ENCODE results near the gene ATP6V1B1. TPM values are rescaled to one million over a fixed set of nuclear protein-coding genes. Genes with fewer than 3 reads are reported as not detected.
"Not testable (repeated sequence)": the region's sequence is repeated elsewhere in the genome, so short reads cannot be mapped to it uniquely, and the experiment has no call there.

The ATP6V1B1 gene
- total RNA-seq, 2 experiments from 2014 or later, result not detected

GRCh38 chr2:70994699-70995425 is 59.2 kb downstream of the ATP6V1B1 start, which contains the start of gene TEX261:
TEX261 (minus strand) TSS chr2:70994873; CDS start chr2:70994757, 116 bp downstream.
- TF ChIP-seq, protein P1, sequence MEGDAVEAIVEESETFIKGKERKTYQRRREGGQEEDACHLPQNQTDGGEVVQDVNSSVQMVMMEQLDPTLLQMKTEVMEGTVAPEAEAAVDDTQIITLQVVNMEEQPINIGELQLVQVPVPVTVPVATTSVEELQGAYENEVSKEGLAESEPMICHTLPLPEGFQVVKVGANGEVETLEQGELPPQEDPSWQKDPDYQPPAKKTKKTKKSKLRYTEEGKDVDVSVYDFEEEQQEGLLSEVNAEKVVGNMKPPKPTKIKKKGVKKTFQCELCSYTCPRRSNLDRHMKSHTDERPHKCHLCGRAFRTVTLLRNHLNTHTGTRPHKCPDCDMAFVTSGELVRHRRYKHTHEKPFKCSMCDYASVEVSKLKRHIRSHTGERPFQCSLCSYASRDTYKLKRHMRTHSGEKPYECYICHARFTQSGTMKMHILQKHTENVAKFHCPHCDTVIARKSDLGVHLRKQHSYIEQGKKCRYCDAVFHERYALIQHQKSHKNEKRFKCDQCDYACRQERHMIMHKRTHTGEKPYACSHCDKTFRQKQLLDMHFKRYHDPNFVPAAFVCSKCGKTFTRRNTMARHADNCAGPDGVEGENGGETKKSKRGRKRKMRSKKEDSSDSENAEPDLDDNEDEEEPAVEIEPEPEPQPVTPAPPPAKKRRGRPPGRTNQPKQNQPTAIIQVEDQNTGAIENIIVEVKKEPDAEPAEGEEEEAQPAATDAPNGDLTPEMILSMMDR (IDR thresholded peaks at IDR 0.05), result no peak
- peaks cover 42% of the 10 kb centered on the region for H3K36me3 Mint-ChIP-seq (ENCODE audit: low read depth)
- peak within 1 kb of the TSS; percentile 90 for H3K4me3 ChIP-seq (ENCODE audit: low read length)
- H3K4me1 Mint-ChIP-seq (ENCODE audit: low read depth), result peaks cover 37% of the 10 kb centered on the region
- no peaks in the 10 kb centered on the region for H3K9me3 Mint-ChIP-seq
- H3K36me3 ChIP-seq (ENCODE audit: insufficient read depth, low read length), result peaks cover 24% of the 10 kb centered on the region
- DNase-seq, result peak; percentile 78 to 95 (median 89)
- peak within 1 kb of the TSS; percentile 99 for H3K4me3 Mint-ChIP-seq
- H3K4me1 ChIP-seq (ENCODE audit: insufficient read depth, low read length), result peaks cover 33% of the 10 kb centered on the region
- no peaks in the 10 kb centered on the region for H3K9me3 ChIP-seq (ENCODE audit: control insufficient read depth in 1 of 2, insufficient read depth in 1 of 2, low read length in 2 of 2)
- no peaks in the 10 kb centered on the region for H3K27me3 ChIP-seq (ENCODE audit: control insufficient read depth in 1 of 2, insufficient read depth in 2 of 2, low read length in 2 of 2)
- no peaks in the 10 kb centered on the region for H3K27me3 Mint-ChIP-seq
- POLR2A ChIA-PET, result interaction anchor here (1.1 kb wide), 1 partner anchor 1307 kb away, joined by 3 read pairs; no protein-coding TSS in a partner anchor
- H3K27ac ChIP-seq (ENCODE audit: low read depth in 1 of 2, low read length in 2 of 2), result peak within 1 kb of the TSS; percentile 35 to 62
- H3K27ac Mint-ChIP-seq, result peak within 1 kb of the TSS; percentile 90
- CTCF ChIA-PET, result interaction anchor here (1.0 to 1.9 kb wide), 5 partner anchors 10 to 76 kb away, joined by 3 to 7 read pairs (median 5); no protein-coding TSS in a partner anchor
- intact Hi-C loops (cut with DNase I, micrococcal nuclease), result loop anchor here (1.0 to 10.0 kb wide), 8 partner anchors 10 to 693 kb away; partner anchors contain the start of genes FAM136A (in 1 of the 2), MCEE (in 1 of the 2), MPHOSPH10 (in 1 of the 2) and NAGK (in 1 of the 2)
- peak; percentile 92 for ATAC-seq (ENCODE audit: poor library complexity)

DNA sequence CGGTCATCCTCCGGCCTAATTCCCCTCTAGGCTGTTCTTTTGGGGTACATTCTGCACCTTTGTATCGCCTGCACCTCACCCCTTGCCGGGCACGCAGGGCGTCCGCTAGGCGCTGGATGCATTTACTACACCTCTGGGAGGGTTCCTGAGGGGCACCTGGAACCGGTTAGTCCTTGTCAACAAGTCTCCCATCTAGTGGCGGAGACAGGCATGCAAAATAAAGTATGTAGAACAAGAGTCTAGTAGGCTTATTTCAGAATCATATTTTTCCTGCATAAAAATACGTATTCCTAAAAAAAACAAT is 59.7 kb downstream of the ATP6V1B1 start:
- CTCF ChIA-PET, result interaction anchor here (1.9 kb wide), 1 partner anchor 12 kb away, joined by 5 read pairs; no protein-coding TSS in a partner anchor
- no peaks in the 10 kb centered on the region for H3K9me3 Mint-ChIP-seq

DNA sequence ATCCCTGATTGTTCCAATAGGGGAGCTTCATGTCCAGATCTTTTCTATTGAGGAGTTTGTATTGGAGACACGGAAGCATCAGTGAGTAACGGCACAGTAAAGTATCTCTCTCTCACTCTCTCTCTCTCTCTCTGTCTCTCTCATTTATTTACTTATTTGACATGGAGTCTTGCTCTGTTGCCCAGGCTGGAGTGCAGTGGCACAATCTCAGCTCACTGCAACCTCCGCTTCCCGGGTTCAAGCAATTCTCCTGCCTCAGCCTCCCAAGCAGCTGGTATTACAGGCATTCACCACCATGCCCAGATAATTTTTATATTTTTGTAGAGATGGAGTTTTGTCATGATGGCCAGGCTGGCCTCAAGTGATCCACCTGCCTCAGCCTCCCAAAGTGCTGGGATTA is 63.2 kb downstream of the ATP6V1B1 start:
- intact Hi-C loops (cut with DNase I, micrococcal nuclease), result loop anchor here (5.0 to 10.0 kb wide), 3 partner anchors 226 to 697 kb away; partner anchors contain the start of genes FAM136A (in 1 of the 2), PAIP2B (in 1 of the 2) and ZNF638 (in 1 of the 2)
- H3K27ac Mint-ChIP-seq; H3K27me3 ChIP-seq (ENCODE audit: control insufficient read depth in 1 of 2, insufficient read depth in 2 of 2, low read length in 2 of 2); H3K9me3 Mint-ChIP-seq; H3K9me3 ChIP-seq (ENCODE audit: control insufficient read depth in 1 of 2, insufficient read depth in 1 of 2, low read length in 2 of 2); H3K36me3 Mint-ChIP-seq (ENCODE audit: low read depth); DNase-seq; H3K36me3 ChIP-seq (ENCODE audit: insufficient read depth, low read length); ATAC-seq (ENCODE audit: poor library complexity); H3K27me3 Mint-ChIP-seq; H3K27ac ChIP-seq (ENCODE audit: low read depth in 1 of 2, low read length in 2 of 2); H3K4me3 ChIP-seq (ENCODE audit: low read length): not testable (repeated sequence)
- peak overlapping the region; percentile 7 for H3K4me3 Mint-ChIP-seq
- ChIA-PET CTCF (interaction anchor here (1.1 kb wide), 1 partner anchor 14 kb away, joined by 8 read pairs; no protein-coding TSS in a partner anchor), POLR2A (interaction anchor here (0.7 kb wide), 1 partner anchor 1182 kb away, joined by 4 read pairs; no protein-coding TSS in a partner anchor)
- peaks cover 24% of the 10 kb centered on the region for H3K4me1 ChIP-seq (ENCODE audit: insufficient read depth, low read length)
- peaks cover 24% of the 10 kb centered on the region for H3K4me1 Mint-ChIP-seq (ENCODE audit: low read depth)

More for the DNA sequence above, 59.7 kb downstream of the ATP6V1B1 start:
- H3K36me3 ChIP-seq (ENCODE audit: insufficient read depth, low read length), result peaks cover 18% of the 10 kb centered on the region
- peak overlapping the region in 1 of 2 donors; percentile 26 for H3K27ac ChIP-seq (ENCODE audit: low read depth in 1 of 2, low read length in 2 of 2)
- intact Hi-C loops (cut with DNase I, micrococcal nuclease), result loop anchor here (1.0 to 10.0 kb wide), 7 partner anchors 10 to 693 kb away; partner anchors contain the start of genes FAM136A (in 1 of the 2), MCEE (in 1 of the 2), MPHOSPH10 (in 1 of the 2) and PAIP2B (in 1 of the 2)
- peak; percentile 61 for ATAC-seq (ENCODE audit: poor library complexity)
- H3K27ac Mint-ChIP-seq, result peak overlapping the region; percentile 90
- peaks cover 37% of the 10 kb centered on the region for H3K36me3 Mint-ChIP-seq (ENCODE audit: low read depth)
- POLR2A ChIA-PET, result interaction anchor here (1.3 kb wide), 1 partner anchor 11 kb away, joined by 3 read pairs; no protein-coding TSS in a partner anchor
- H3K27me3 Mint-ChIP-seq, result no peaks in the 10 kb centered on the region
- no peaks in the 10 kb centered on the region for H3K9me3 ChIP-seq (ENCODE audit: control insufficient read depth in 1 of 2, insufficient read depth in 1 of 2, low read length in 2 of 2)
- H3K4me3 Mint-ChIP-seq, result peak overlapping the region; percentile 99
- DNase-seq, result peak; percentile 33 to 84 (median 51)
- H3K4me1 Mint-ChIP-seq (ENCODE audit: low read depth), result peaks cover 37% of the 10 kb centered on the region
- H3K4me3 ChIP-seq (ENCODE audit: low read length), result peak overlapping the region; percentile 90
- TF ChIP-seq, protein P1 (IDR thresholded peaks at IDR 0.05), result peak; percentile 58
- no peaks in the 10 kb centered on the region for H3K27me3 ChIP-seq (ENCODE audit: control insufficient read depth in 1 of 2, insufficient read depth in 2 of 2, low read length in 2 of 2)
- peaks cover 33% of the 10 kb centered on the region for H3K4me1 ChIP-seq (ENCODE audit: insufficient read depth, low read length)

All from CD4-positive, alpha-beta T cell (primary cell).